ENCODE measurements around the gene AACS. TPM values are rescaled to one million over a fixed set of nuclear protein-coding genes. Genes with fewer than 3 reads are reported as not detected.

The AACS gene
- total and polyA plus RNA-seq, 2 of the 13 experiments (the other 11 are each of a cell fraction or from before 2014, with no cell fraction given) = 23.3 to 28.8 TPM

DNA sequence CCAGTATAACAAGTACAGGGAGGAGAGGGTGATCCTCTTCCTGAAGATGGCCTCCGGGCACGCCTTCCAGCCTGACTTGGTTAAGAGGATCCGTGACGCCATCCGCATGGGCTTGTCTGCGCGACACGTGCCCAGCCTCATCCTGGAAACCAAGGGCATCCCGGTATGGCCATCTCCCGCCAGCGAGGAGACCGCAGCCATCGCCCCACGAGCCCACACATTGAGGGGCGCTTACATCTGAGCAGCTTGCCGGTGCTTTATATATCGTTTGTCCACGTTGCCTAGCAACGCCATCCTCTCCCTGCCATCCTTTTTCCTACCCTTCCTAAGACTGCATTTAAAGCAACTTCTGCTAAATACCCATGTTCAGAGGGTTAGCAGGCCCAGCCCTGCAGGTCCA, 71.5 kb downstream of the AACS start:
- Histone ChIP-seq H3K36me3 (replicated peaks in 1 of 2; ENCODE audit: control insufficient read depth in 1 of 2, insufficient read depth in 2 of 2, low read length in 2 of 2) (peaks cover 7 to 30% of the 10 kb centered on the region in 2 experiments; a peak in 4 of 5 replicates), H3K4me1 (ENCODE audit: insufficient read depth, low read length) (peaks cover 14% of the 10 kb centered on the region), H2AFZ (ENCODE audit: low read length) (no peak overlapping the region), H3K27me3 (ENCODE audit: control insufficient read depth in 1 of 2, insufficient read depth in 2 of 2, low read length in 2 of 2) (no peaks in the 10 kb centered on the region), H3K79me2 (ENCODE audit: insufficient read depth, low read length) (no peaks in the 10 kb centered on the region), H3K27ac (ENCODE audit: extremely low read length, insufficient read depth, low read length) (no peak overlapping the region), H3K4me3 (replicated peaks in 1 of 3; ENCODE audit: insufficient read depth in 1 of 3, low read depth in 2 of 3, low read length in 3 of 3) (no peak overlapping the region), H3K9me3 (ENCODE audit: low read length) (no peaks in the 10 kb centered on the region), H3K9ac (ENCODE audit: insufficient read depth, low read depth, low read length) (no peak overlapping the region), H3K4me2 (ENCODE audit: low read depth, low read length) (no peak overlapping the region), H4K20me1 (ENCODE audit: insufficient read depth, low read length) (no peaks in the 10 kb centered on the region)
- ChIA-PET CTCF (ENCODE audit: low intra/inter-chr PET ratio, low total read pairs) (no interaction called here), POLR2A (no interaction called here)
- no TSS peak for BruUV-seq (replicated peaks)
- 97% methylated on average over 19 of the region's 19 CpGs for WGBS (ENCODE audit: low lambda C conversion rate)
- DNase-seq (ENCODE audit: low spot score) (no peak), ATAC-seq (no peak), FAIRE-seq (no peak)
- intact Hi-C loops (cut with micrococcal nuclease; ENCODE audit: unreplicated experiment) = no loop called here
- in situ Hi-C loops (cut with HindIII; ENCODE audit: extremely low pct_ligation_motif_present, low pct_unique_long_range_greater_than_20kb) = no loop called here
- no peak for TF ChIP-seq IRX3 (CRISPR knock-in tag; IDR thresholded peaks at IDR 0.05; ENCODE audit: borderline replicate concordance, low read depth)
- TF ChIP-seq ZNF510 (CRISPR knock-in tag; IDR thresholded peaks at IDR 0.05; ENCODE audit: low read depth) = no peak
- TF ChIP-seq HNRNPLL (IDR thresholded peaks at IDR 0.05; ENCODE audit: low read depth, low read length, poor library complexity, severe bottlenecking) = no peak
- no peak for TF ChIP-seq HNRNPUL1 (IDR thresholded peaks at IDR 0.05; ENCODE audit: low read depth, low read length)
- TF ChIP-seq KDM1A (CRISPR knock-in tag; IDR thresholded peaks at IDR 0.05) = no peak
- TF ChIP-seq ZFP82 (CRISPR knock-in tag; IDR thresholded peaks at IDR 0.05; ENCODE audit: borderline replicate concordance) = no peak
- no peak for TF ChIP-seq ZBTB4 (CRISPR knock-in tag; IDR thresholded peaks at IDR 0.05; ENCODE audit: borderline replicate concordance)
- TF ChIP-seq ZSCAN31 (CRISPR knock-in tag; IDR thresholded peaks at IDR 0.05; ENCODE audit: low read depth) = no peak
- no peak for TF ChIP-seq ZNF761 (CRISPR knock-in tag; conservative IDR thresholded peaks at IDR 0.05)
- TF ChIP-seq ZNF484 (CRISPR knock-in tag; IDR thresholded peaks at IDR 0.05; ENCODE audit: borderline replicate concordance, low read depth) = no peak
- TF ChIP-seq ETV6 (CRISPR knock-in tag; conservative IDR thresholded peaks at IDR 0.05) = no peak
- TF ChIP-seq KAT8 (CRISPR knock-in tag; IDR thresholded peaks at IDR 0.05) = no peak
- TF ChIP-seq PPARG (CRISPR knock-in tag; conservative IDR thresholded peaks at IDR 0.05) = no peak
- no peak for TF ChIP-seq MTF1 (CRISPR knock-in tag; IDR thresholded peaks at IDR 0.05)
- TF ChIP-seq ZNF407 (CRISPR knock-in tag; IDR thresholded peaks at IDR 0.05; ENCODE audit: not compliant biosample characterization) = no peak
